Esophagus muscularis mucosa (tissue), 3 donors: ENCODE measurements around the gene HS6ST2.

Experiments
- POLR2A ChIP-seq: fragments of 450-650 bp; IDR thresholded peaks from one replicate; pipeline ENCODE4 v1.6.1; 2017; ENCODE audit warnings: antibody characterized with exemption, moderate library complexity, mild to moderate bottlenecking, low read depth
- TF ChIP-seq, protein P1 (sequence below), 3 experiments: fragments of 200-600 bp in 2 of 3; fragments of 450-650 bp in 1 of 3; sonication (generic) in 2 of 3; IDR thresholded peaks; one replicate each; pipeline ENCODE4 v1.5.1; 2017 to 2019; ENCODE audit warnings: antibody characterized with exemption in 3 of 3, mild to moderate bottlenecking in 2 of 3, moderate library complexity in 1 of 3

DNA sequence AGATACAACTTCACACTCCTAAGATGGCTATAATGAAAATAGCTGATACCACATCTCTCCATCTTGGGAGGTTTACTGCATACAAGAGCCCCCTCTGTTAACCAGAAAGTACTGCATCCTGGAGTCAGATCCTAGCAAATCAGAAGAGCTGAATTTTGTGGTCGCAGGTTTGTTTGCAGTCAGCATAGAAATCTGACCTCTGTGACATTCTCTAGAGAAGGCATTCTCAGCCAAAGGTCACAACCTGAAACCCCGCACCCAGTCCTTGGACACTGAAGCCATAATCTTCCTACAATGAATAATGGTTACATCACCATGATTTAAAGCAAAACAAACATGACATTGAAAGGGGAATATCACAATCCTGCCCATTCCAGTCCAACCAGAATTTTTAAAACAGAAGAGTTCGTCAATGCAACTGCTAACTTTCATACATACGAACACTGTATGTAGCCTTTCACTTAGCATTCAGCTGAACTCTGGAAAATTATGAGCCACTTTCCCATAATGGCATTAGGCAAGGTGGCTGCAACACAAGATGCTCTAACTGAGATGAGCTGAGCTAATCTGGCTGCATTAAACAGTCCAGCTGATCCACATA, 17.6 kb downstream of the HS6ST2 start:
- TF ChIP-seq, protein P1, sequence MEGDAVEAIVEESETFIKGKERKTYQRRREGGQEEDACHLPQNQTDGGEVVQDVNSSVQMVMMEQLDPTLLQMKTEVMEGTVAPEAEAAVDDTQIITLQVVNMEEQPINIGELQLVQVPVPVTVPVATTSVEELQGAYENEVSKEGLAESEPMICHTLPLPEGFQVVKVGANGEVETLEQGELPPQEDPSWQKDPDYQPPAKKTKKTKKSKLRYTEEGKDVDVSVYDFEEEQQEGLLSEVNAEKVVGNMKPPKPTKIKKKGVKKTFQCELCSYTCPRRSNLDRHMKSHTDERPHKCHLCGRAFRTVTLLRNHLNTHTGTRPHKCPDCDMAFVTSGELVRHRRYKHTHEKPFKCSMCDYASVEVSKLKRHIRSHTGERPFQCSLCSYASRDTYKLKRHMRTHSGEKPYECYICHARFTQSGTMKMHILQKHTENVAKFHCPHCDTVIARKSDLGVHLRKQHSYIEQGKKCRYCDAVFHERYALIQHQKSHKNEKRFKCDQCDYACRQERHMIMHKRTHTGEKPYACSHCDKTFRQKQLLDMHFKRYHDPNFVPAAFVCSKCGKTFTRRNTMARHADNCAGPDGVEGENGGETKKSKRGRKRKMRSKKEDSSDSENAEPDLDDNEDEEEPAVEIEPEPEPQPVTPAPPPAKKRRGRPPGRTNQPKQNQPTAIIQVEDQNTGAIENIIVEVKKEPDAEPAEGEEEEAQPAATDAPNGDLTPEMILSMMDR (IDR thresholded peaks at IDR 0.05), result no peak
- no peak for TF ChIP-seq POLR2A
